Thyroid gland (tissue), 4 donors: ENCODE data around the gene CLSTN1.

Experiments
- POLR2A ChIP-seq, 2 donors: fragments of 450-650 bp; IDR thresholded peaks; one replicate each; pipeline ENCODE4 v1.6.1; 2017; ENCODE audit warnings: antibody characterized with exemption in 2 of 2, mild to moderate bottlenecking in 2 of 2, moderate library complexity in 1 of 2
- TF ChIP-seq, protein P1 (sequence below), 6 experiments: fragments of 200-600 bp in 3 of 6; fragments of 450-650 bp in 3 of 6; sonication (generic) in 3 of 6; IDR thresholded peaks; one replicate each; pipeline ENCODE4 v1.5.1; 2016 to 2019; ENCODE audit warnings: antibody characterized with exemption in 6 of 6, mild to moderate bottlenecking in 2 of 6, inconsistent platforms in 1 of 6, moderate library complexity in 1 of 6

DNA sequence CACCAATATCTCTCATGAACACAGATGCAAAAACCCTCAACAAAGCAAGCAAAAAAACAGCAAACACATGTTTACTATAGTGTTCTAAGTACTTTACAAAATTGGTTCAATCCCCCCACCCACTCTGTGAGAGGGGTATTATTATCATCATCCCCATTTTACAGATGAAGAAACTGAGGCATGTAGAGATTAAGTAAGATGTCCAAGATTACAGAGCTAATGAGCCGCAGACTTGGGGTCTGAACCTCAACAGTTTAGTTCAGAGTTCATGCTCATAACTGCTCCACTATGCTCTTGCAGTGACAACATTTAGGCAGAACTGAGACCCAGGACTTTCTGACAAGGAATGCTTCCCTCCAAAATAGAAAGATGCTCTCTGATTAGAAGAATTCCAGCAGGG lies 21.9 kb downstream of the CLSTN1 start:
- no peak for TF ChIP-seq POLR2A (IDR thresholded peaks at IDR 0.05)
- TF ChIP-seq, protein P1, sequence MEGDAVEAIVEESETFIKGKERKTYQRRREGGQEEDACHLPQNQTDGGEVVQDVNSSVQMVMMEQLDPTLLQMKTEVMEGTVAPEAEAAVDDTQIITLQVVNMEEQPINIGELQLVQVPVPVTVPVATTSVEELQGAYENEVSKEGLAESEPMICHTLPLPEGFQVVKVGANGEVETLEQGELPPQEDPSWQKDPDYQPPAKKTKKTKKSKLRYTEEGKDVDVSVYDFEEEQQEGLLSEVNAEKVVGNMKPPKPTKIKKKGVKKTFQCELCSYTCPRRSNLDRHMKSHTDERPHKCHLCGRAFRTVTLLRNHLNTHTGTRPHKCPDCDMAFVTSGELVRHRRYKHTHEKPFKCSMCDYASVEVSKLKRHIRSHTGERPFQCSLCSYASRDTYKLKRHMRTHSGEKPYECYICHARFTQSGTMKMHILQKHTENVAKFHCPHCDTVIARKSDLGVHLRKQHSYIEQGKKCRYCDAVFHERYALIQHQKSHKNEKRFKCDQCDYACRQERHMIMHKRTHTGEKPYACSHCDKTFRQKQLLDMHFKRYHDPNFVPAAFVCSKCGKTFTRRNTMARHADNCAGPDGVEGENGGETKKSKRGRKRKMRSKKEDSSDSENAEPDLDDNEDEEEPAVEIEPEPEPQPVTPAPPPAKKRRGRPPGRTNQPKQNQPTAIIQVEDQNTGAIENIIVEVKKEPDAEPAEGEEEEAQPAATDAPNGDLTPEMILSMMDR (IDR thresholded peaks at IDR 0.05), result no peak
